Colonic mucosa (tissue), 4 donors: Measurements from ENCODE around the gene UNC5B. TPM values are rescaled to one million over a fixed set of nuclear protein-coding genes. Genes with fewer than 3 reads are reported as not detected.

ENCODE experiments used
- DNase-seq: peaks from one replicate; pipeline ENCODE4 v3.0.0-alpha.2; 2020
- H3K27ac ChIP-seq: fragments of 200-600 bp; one replicate; pipeline ENCODE4 v1.8.0; 2021
- H3K27me3 ChIP-seq: fragments of 200-600 bp; one replicate; pipeline ENCODE4 v1.8.0; 2021
- H3K36me3 ChIP-seq: fragments of 200-600 bp; one replicate; pipeline ENCODE4 v1.8.0; 2021
- H3K4me1 ChIP-seq: fragments of 200-600 bp; one replicate; pipeline ENCODE4 v1.8.0; 2021; ENCODE audit warnings: mild to moderate bottlenecking
- H3K4me3 ChIP-seq: fragments of 200-600 bp; one replicate; pipeline ENCODE4 v1.8.0; 2021
- H3K9ac ChIP-seq, 2 donors: one replicate each; pipeline ENCODE4 v1.7.0; 2013; ENCODE audit warnings: control low read depth in 2 of 2, low read depth in 2 of 2, low read length in 2 of 2
- H3K9me3 ChIP-seq: fragments of 200-600 bp; one replicate; pipeline ENCODE4 v1.8.0; 2021
- intact Hi-C: fragments of 100-400 bp; cut with DNase I; formaldehyde crosslinking; loops from one replicate; pipeline ENCODE4 v1.14.1; 2022
- total RNA-seq, 2 donors: library from RNA; stranded (reverse); fragmentation: NEBNext Ultra II Directional in 1 of 2; extraction: Animal tissue kit (Norgen Biotek cat#: 25700) in 1 of 2; gene quantifications; one replicate each; pipeline ENCODE4 v1.2.1, GENCODE V29; 2021
- TF ChIP-seq, protein P1 (sequence below): fragments of 200-600 bp; IDR thresholded peaks from one replicate; pipeline ENCODE4 v1.8.0; 2022; ENCODE audit warnings: antibody characterized with exemption, mild to moderate bottlenecking
- donor health status: healthy.
- donor health status: DM: no; HTN: no; CAD: no.
- donor health status: DM: no; HTN: no; CAD: no.

The UNC5B gene
- total RNA-seq, 2 donors from 2014 or later, result 18.4 to 18.5 TPM

DNA sequence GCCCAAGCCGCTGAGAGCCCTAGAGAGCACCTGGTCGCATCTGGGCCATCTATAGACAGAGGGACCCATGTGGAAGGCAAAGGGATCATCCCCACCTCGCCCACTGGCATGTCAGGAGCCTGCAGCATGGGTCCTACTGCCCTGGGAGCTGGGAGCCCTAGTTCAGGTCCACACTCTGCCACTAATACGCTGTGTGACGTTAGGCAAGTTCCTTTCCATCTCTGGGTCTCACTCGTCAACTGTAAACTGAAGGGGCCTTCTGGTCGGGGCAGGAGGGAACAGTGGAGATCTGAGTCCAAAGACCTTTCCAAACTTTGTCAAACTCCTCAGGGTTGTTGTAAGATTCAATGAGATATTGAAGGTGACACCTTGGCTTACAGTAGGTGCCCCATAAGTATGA lies 23.4 kb downstream of the UNC5B start:
- intact Hi-C loops, result no loop called here

DNA sequence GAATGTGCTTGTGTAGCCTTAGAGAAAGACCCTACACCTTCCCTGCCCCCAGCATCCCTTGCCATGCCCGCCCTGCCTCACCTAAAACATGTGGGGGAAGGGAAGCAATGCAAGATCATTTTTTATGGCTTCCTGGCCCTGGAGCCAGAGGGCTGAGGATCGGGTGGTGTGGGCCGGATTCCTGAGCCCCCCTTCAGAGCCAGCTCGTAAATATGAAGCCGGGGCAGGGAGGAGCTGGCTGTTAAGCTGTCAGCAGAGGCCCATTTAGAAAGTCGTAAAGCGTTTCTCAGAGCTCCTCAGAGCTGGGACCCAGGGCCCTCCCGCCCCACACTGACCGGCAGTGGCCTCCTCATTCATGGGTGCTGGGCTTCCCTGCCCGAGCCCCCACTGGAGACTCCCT lies 23.9 kb downstream of the UNC5B start:
- DNase-seq, result no peak
- H3K9ac ChIP-seq, result no peak overlapping the region
- TF ChIP-seq, protein P1, sequence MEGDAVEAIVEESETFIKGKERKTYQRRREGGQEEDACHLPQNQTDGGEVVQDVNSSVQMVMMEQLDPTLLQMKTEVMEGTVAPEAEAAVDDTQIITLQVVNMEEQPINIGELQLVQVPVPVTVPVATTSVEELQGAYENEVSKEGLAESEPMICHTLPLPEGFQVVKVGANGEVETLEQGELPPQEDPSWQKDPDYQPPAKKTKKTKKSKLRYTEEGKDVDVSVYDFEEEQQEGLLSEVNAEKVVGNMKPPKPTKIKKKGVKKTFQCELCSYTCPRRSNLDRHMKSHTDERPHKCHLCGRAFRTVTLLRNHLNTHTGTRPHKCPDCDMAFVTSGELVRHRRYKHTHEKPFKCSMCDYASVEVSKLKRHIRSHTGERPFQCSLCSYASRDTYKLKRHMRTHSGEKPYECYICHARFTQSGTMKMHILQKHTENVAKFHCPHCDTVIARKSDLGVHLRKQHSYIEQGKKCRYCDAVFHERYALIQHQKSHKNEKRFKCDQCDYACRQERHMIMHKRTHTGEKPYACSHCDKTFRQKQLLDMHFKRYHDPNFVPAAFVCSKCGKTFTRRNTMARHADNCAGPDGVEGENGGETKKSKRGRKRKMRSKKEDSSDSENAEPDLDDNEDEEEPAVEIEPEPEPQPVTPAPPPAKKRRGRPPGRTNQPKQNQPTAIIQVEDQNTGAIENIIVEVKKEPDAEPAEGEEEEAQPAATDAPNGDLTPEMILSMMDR, result no peak
- no peaks in the 10 kb centered on the region for H3K9me3 ChIP-seq
- no peak overlapping the region for H3K27ac ChIP-seq
- H3K27me3 ChIP-seq, result no peaks in the 10 kb centered on the region
- no peak overlapping the region for H3K4me3 ChIP-seq
- no peaks in the 10 kb centered on the region for H3K36me3 ChIP-seq
- peaks cover 4% of the 10 kb centered on the region for H3K4me1 ChIP-seq
- intact Hi-C loops, result no loop called here

More for the DNA sequence above, 23.4 kb downstream of the UNC5B start:
- Histone ChIP-seq H3K36me3 (no peaks in the 10 kb centered on the region), H3K4me3 (no peak overlapping the region), H3K9me3 (no peaks in the 10 kb centered on the region), H3K9ac (no peak overlapping the region), H3K4me1 (peaks cover 4% of the 10 kb centered on the region), H3K27ac (no peak overlapping the region), H3K27me3 (no peaks in the 10 kb centered on the region)
- TF ChIP-seq, protein P1, result no peak
- DNase-seq, result no peak

DNA sequence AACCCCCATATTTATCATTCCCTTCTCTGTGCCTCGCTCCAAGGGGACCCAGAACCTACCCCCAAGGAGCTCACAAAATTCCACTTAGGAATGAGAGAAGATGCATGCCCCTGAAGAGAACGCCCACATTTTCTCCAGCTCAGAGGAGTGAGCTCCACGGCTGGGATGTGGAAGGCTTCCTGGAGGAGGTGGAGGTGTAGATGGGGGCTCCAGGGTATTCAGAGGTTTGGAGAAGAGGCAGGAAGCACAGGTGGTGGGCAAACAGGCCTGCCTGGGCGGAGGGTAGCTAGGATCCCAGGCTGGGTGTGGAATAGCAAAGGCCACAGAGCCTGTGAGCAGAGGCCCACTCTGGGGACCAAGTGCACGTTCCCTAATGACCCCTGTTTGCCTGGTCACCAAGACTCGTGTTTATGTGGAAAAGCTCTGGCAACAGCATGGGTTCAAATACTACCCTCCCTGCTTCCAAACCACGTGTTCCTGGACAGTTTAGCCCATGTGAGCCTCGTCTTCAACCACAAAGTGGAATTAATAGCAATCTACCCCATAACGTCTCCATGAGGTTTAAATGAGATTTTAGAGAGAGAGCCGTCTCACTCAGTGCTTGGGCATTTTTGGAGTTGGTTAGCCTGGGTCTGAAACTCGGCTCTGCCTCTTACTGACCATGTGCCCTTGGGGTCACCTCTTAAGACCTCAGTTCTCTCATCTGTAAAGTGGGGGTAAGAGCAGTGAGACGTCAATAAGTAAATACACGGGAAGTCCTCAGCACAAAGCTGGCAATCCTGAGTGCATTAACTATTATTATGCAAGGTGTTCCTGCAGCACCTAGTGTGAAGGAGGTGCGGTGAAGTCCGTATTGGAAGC lies 24.7 kb downstream of the UNC5B start:
- Histone ChIP-seq H3K4me1 (peaks cover 4% of the 10 kb centered on the region), H3K27me3 (no peaks in the 10 kb centered on the region), H3K27ac (no peak overlapping the region), H3K9me3 (no peaks in the 10 kb centered on the region), H3K4me3 (no peak overlapping the region), H3K9ac (no peak overlapping the region), H3K36me3 (no peaks in the 10 kb centered on the region)
- DNase-seq, result no peak
- TF ChIP-seq, protein P1, result no peak
- intact Hi-C loops, result no loop called here

DNA sequence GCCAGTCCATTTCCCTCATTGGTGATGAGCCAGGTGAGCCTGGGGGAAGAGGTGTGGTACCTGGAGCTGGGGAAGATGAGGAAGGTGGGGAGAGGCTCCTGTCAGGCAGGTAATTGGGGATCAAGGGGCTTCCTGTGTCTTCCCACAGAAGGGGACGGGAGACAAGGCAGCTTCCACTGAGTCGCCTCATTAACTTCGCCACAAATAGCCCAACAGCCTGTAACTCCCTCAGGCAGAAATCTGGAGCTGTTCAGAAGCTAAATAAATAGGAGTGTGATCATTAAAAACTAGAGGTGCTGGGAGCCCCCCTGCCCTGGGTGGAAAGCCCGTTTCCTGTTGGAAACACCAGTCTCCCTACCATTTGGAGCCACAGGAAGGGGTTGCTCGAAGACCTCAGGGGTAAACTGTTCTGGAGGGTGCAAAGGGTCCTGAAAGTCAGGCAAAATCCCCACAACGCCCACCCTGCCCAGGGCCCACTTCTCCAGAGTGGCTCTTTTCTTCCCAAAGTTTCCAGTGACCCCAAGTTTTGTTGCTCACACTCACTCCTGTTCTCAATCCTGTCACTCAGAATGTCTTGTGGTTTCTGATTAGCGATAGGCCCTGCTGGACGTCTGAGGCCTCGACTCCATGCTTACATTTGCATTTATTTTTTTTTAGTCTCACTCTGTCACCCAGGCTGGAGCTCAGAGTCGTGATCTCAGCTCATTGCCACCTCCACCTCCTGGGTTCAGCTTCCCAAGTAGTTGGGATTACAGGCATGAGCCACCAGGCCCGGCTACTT lies 25.7 kb downstream of the UNC5B start:
- intact Hi-C loops, result no loop called here
- TF ChIP-seq, protein P1, result no peak
- no peak overlapping the region for H3K9ac ChIP-seq
- H3K4me3 ChIP-seq, result no peak overlapping the region
- H3K27me3 ChIP-seq, result no peaks in the 10 kb centered on the region
- H3K27ac ChIP-seq, result no peak overlapping the region
- H3K9me3 ChIP-seq, result no peaks in the 10 kb centered on the region
- no peak for DNase-seq
- H3K4me1 ChIP-seq, result no peaks in the 10 kb centered on the region
- no peaks in the 10 kb centered on the region for H3K36me3 ChIP-seq

DNA sequence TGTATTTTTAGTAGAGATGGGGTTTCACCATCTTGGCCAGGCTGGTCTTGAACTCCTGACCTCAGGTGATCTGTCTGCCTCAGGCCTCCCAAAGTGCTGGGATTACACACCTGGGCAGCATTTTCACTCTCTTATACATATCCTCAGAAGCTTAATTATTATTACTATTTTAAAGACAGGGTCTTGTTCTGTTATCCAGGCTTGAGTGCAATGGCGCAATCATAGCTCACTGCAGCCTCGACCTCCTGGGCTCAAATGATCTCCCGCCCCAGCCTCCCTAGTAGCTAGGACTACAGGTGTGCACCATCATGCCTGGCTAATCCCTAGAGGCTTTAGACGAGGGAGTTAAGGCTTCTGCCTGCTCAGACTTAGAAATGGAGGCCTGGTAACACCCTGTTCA lies 26.3 kb downstream of the UNC5B start:
- no peak for DNase-seq
- Histone ChIP-seq H3K4me3 (no peak overlapping the region), H3K9ac (no peak overlapping the region), H3K36me3 (no peaks in the 10 kb centered on the region), H3K9me3 (no peaks in the 10 kb centered on the region), H3K4me1 (peaks cover 5% of the 10 kb centered on the region), H3K27ac (no peak overlapping the region), H3K27me3 (no peaks in the 10 kb centered on the region)
- intact Hi-C loops, result no loop called here
- TF ChIP-seq, protein P1, result no peak
